SK-N-SH treated with all-trans-retinoic acid at 6 μM for 48 hours (cell line): ENCODE data around the gene TBXA2R.
"Not testable (repeated sequence)": the region's sequence is repeated elsewhere in the genome, so short reads cannot be mapped to it uniquely, and the experiment has no call there.

ENCODE experiments used
- ARNTL ChIP-seq: fragments of 450-650 bp; formaldehyde crosslinking; IDR thresholded peaks from 2 replicates; pipeline ENCODE4 v1.5.0; 2020; ENCODE audit warnings: low read depth, mild to moderate bottlenecking, moderate library complexity, borderline replicate concordance
- BACH2 ChIP-seq: fragments of 250-450 bp; sonication (Bioruptor Pico); IDR thresholded peaks from 2 replicates; pipeline ENCODE4 v1.9.0; 2021; ENCODE audit warnings: mild to moderate bottlenecking, borderline replicate concordance
- CREB5 ChIP-seq: fragments of 250-450 bp; sonication (Bioruptor Pico); IDR thresholded peaks from 2 replicates; pipeline ENCODE4 v1.5.1; 2020; ENCODE audit warnings: low read depth, mild to moderate bottlenecking, moderate library complexity
- ISL1 ChIP-seq: fragments of 250-450 bp; sonication (Bioruptor Pico); IDR thresholded peaks from 2 replicates; pipeline ENCODE4 v2.1.2; 2022; ENCODE audit warnings: mild to moderate bottlenecking, moderate library complexity
- PATZ1 ChIP-seq: fragments of 250-450 bp; sonication (Bioruptor Pico); IDR thresholded peaks from 2 replicates; pipeline ENCODE4 v1.8.0; 2020; ENCODE audit warnings: mild to moderate bottlenecking, moderate library complexity, borderline replicate concordance
- POU6F1 ChIP-seq: fragments of 250-450 bp; sonication (Bioruptor Pico); IDR thresholded peaks from 2 replicates; pipeline ENCODE4 v1.8.0; 2021; ENCODE audit warnings: low read depth, mild to moderate bottlenecking, moderate library complexity, borderline replicate concordance
- RARB ChIP-seq: fragments of 250-450 bp; sonication (Bioruptor Pico); IDR thresholded peaks from 2 replicates; pipeline ENCODE4 v1.8.0; 2021; ENCODE audit warnings: mild to moderate bottlenecking, moderate library complexity
- SNAI2 ChIP-seq: fragments of 250-450 bp; sonication (Bioruptor Pico); IDR thresholded peaks from 2 replicates; pipeline ENCODE4 v1.5.0; 2020; ENCODE audit warnings: mild to moderate bottlenecking, moderate library complexity
- ZFP3 ChIP-seq: fragments of 250-450 bp; sonication (Bioruptor Pico); IDR thresholded peaks from 2 replicates; pipeline ENCODE4 v1.5.0; 2020; ENCODE audit warnings: mild to moderate bottlenecking, moderate library complexity
- ZFP30 ChIP-seq: fragments of 450-650 bp; formaldehyde crosslinking; IDR thresholded peaks from 2 replicates; pipeline ENCODE4 v1.5.0; 2022; ENCODE audit warnings: mild to moderate bottlenecking, moderate library complexity
- ZNF8 ChIP-seq: fragments of 450-650 bp; formaldehyde crosslinking; IDR thresholded peaks from 2 replicates; pipeline ENCODE4 v1.5.0; 2020; ENCODE audit warnings: mild to moderate bottlenecking, moderate library complexity

- not testable (repeated sequence) for TF ChIP-seq ISL1 (CRISPR knock-in tag); CREB5 (CRISPR knock-in tag); PATZ1 (CRISPR knock-in tag); SNAI2; RARB (CRISPR knock-in tag); ZNF8 (CRISPR knock-in tag); BACH2 (CRISPR knock-in tag); ARNTL (CRISPR knock-in tag); POU6F1 (CRISPR knock-in tag); ZFP3 (CRISPR knock-in tag); ZFP30
Observed at GRCh38 chr19:3628766-3629165, 22.1 kb upstream of the TBXA2R start.
